Activated gamma-delta T cell treated with anti-CD3 and anti-CD28 coated beads, Interleukin-2, amount 50 U/mL, for 16 hours (primary cell): ENCODE data around the gene CIB4.

Experiments
- DNase-seq: peaks from one replicate; pipeline ENCODE4 v3.0.0-alpha.2; 2020; ENCODE audit warnings: low read depth

The CIB4 gene

DNA sequence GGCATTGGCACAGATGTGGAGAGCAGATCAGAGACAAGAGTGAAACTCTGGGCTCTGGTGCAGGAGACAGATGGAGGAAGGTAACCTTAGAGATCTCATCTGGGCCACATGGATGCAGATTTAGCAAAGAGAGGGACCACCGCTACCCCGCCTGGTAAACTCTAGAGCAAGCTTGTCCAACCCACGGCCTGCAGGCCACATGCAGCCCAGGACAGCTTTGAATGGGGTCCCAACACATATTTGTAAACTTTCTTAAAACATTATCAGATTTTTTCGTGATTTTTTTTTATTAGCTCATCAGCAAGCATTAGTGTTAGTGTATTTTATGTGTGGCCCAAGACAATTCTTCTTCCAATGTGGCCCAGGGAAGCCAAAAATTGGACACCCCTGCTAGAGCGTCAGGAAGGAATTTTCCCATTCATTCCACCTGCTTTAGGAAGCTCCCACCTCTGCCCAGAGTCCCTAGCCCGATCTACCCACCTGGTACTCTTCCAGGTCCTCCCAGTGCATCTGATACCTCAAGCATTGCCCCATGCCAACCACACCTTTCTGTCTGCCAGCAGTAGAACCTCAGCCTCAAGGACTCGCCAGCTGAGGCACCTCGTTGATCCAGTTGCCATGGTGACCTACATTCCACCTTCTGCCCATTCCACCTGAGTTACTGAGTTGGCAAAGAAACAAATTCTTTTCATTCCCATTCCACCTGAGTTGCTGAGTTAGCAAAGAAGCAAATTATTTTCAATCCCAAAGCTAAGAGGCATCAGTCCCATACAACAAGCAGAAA is at the start of gene CIB4:
TSS of gene CIB4 (minus strand) at position 586 of the 784 bp plus-strand sequence. CDS start at position 534, 52 bp downstream.
- DNase-seq, result no peak

DNA sequence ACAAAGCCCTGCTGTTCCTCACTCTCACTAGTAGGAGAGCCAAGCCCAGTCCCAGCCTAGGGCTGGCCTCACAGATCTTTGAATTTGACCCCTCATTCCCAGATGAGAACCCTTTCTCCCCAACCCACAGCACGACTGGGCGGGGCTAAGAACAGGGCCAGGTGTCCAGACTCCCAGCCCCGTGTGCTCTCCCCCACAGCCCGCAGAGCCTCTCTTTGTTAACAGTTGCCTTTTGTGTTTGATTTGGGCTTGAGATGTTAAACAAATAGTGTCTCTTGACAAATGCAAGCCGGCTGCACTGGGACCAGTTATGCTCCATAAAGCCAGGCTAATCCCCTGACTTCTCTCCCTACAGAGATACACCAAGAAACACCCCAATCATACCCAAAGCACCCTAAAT is 46.6 kb upstream of the CIB4 start:
- no peak for DNase-seq

DNA sequence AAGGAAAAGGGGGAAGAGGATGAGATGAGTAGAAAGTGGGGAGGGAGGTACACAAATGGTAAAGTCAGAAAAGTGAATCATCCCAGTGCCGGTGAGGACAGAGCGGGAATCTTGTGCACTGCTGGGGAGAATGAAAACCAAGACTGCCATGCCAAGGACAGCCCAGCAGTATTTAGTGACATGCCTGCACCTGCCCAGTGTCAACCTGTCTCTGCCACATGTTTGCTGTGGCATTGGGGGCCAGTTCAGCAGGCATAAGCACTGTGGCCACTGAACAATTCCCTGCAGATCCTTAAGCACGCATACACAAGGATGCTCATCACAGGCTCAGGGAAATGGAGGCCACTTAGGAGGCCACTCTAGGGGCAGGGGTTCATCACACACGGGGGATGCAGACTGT is 46.2 kb upstream of the CIB4 start:
- DNase-seq, result no peak

DNA sequence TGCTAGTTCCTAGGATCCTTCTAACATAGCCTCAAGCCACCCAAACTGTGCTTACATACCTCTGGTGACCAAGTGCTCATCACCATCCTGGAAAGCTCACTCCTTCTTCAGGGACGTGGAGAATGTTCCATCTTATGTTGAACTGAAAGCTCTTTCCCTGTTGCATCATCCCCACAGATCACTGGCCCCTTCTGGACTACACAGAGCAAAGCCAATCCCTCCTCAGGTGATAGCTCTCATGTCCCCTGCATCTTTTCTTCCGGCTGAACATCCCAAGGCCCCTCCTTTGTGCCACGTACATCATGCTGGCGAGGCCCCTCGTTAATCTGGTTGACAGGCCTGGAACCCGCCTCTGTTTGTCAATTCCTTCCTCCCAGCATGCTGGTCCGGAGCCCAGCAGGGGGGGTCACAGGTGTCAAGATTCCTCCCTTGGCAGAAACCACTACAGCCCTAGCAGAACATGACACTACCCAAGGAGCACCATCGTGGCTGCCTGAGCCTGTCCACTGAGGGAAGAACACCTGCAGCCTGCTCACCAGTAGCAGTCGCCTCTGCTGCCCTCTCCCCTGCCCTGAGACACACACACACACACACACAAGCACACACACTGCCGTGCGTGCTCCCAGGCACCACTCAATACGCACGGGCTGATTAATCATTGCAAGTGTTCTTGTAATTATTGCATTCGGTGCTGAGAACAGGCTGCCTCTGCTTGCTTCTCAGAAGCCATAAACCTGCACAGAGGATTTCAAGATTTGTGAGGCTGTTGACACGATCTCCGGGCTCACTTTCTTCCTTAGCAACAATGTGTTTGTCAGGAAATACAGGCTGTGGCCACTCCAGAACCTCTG is 45.0 kb upstream of the CIB4 start:
- no peak for DNase-seq

DNA sequence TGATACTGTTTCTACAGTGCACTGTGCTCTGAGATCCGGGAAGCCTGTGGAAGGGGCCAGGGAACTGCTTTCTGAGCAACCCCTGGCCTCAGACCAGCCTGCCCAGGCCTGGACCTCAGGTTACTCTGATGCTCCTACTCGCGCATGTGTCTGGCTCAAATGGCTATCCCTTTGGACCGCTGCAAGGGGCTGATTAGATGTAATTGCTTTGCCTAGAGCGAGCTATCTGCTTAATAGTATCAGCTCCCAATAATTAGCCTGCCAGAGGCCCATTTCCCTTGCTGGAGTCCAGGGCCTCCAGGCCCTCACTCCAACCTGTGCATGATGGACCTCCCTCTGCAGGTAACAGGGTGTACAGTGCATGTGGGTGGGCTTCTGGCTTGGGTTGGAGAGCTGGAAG is 44.2 kb upstream of the CIB4 start:
- DNase-seq, result no peak

DNA sequence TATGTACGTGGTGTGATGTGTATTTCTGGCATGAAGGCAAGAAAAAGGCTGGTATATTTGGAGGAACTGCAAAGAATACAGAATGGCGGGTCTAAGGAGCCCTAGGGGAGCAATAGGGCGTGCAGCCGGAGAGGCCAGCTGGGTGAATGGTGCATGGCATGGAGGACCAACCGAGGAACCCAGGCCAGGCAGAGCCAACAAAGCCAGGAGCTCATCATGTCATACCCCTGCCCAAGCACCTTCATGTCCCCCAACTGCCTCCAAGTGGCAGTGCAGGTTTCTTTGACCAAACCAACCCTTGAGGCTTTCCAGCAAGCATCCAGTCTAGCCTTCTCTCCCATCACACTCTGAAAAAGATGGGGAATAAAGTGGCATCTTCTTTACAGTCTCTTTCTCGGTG is 42.4 kb upstream of the CIB4 start:
- no peak for DNase-seq

DNA sequence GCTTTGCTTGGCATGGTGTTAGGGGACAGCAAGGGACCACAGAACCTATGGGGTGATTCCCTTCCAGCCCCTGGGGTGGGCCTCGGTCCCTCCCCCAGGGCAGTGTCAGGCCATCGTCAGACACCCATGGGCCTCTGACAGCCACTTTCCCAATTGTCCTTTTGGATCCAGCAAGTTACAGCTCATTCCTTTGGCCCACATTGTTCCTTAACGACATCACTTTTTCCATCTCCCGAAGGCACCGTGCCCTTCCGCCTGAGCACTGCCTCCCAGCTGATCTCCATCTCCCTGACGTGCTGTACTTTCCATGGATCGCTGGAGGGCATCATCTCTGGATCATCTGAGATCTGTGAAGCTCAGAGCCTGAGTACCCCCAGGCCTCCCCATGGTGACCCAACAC is 41.0 kb upstream of the CIB4 start:
- DNase-seq, result no peak

DNA sequence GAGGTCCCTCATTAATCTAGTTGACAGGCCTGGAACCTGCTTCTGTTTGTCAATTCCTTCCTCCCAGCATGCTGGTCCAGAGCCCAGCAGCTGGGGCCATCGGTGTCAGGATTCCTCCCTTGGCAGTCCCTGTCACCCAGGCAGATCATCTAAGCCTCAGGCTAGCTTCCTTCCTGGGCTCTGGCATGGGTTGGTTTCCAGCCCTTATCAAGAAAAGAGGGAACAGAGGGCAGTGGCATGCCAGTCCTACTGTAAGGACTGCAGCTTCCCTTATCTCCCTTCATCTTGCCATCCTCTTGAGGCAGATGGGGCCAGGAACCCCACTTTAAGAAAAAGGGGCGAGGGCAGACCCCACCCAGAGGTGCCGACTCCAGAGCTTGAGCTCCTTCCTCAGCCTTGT is 40.5 kb upstream of the CIB4 start:
- no peak for DNase-seq

DNA sequence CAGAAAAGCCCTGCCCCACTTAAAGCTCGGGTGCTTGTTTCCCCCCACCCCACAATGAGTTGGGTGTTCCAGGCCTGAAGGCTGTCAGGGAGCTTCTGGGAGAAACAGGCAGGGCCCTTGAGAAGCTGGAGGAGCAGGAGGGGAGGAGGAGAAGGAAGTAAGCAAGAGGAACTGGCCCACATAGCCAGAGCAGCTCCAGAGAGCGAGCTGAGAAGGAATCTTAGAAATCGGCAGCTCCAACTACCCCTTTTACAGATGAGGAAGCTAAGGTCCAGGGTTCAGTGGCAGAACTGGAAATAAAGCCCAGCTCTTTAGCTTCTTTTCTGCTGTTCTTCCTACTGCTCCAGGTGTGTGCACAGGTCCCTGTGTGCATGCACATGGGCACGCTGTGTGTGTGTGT is 38.7 kb upstream of the CIB4 start:
- DNase-seq, result no peak

DNA sequence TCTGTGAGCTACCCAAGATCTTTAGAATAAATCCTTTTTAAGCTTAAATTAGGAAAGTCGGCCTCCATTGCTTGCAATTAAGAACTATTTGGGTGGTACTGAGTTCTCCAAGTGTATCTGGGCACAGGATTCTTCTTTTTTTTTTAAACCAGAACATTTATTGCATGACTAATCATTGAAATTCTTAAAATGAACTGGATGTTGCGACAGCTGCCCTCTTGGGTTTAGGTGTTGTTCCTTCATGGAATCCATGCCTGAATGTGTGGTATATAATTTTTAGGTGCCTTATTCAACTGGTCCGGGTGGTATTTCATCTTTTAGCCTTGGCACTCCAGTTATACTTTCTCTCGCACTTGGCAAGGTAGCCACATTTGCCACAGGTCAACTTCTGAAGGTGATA is 36.9 kb upstream of the CIB4 start:
- no peak for DNase-seq

DNA sequence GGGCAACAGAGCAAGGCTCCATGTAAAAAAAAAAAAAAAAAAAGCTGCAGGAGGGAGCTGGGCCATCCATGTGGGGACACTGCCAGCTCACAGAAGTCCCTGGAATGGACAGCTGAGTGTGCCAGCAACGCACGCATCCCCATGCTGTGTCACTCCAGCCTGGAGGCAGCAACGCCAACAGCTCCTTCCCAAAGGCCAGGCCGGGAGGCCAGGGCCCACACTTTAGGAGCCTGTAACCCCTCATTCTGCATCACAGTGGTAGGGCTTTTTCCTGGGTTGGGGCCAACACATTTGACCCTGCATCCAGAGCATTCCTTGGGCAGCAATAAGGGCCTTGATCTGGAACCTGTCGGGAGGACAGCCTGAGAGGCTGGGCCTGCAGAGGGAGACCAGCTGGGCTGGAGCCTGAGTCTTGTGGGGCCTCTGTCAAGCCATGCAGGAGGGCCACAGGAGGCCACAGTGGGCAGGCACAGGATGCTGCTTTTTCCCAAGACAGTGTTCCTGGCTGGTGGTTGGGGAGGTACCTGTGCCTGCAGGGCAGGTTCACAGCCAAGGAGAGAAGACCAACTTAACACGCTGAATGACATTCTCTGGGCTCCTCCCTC is 34.6 kb upstream of the CIB4 start:
- no peak for DNase-seq

DNA sequence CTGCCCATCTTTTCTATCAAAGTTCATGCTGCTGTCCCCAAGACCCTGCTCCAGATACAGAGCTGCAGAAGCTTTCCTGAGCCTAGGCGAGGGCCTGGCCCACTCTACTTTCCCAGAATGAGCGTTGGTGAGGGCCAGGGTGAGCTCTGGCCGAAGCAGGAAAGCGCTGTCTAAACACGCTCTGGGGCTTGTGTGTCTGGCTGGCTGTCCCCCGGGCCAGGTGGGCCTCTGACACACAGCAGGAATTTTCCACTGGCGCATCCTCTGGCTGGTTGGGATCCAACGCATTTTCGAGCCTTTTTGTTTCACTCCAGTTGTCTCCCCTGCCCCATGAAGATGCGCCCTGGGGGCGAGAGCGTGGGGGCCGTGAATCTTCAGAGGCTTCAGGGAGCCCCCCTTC is 33.6 kb upstream of the CIB4 start:
- DNase-seq, result no peak

DNA sequence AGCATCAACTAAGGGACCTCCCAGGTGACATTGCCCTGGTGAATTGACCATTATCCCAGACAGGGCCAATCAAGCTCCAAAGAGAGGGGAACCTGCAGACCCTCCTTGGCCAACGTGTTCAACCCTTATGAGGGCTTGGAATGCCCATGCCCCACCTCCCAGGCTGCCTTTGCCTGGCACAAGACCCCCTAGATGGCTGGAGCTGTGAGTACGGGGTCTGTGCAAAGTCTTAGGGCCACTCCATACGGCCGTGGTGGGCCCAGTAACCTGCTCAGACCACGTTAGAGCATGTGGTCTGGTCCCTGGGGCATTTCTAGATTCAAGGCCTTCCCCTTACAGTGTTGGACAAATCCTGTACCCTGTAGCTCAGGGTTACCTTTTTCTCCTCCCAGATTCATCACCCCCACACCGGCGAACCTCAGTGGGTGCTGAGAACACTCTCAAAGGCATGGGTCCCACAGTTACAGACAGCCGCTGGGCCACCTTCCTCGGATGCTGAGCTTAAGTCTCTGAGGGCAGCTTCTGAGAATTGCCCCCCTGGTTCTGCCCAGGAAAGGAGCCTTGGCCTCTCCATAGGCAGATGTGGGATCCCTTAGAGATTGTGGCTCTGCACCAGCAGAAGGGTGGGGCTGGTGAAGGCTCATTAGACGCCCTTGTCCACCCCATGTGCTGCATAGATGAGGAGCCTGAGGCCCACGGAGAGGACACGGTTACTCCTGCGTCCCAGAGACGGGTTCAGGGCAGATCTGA is 33.0 kb upstream of the CIB4 start:
- no peak for DNase-seq

DNA sequence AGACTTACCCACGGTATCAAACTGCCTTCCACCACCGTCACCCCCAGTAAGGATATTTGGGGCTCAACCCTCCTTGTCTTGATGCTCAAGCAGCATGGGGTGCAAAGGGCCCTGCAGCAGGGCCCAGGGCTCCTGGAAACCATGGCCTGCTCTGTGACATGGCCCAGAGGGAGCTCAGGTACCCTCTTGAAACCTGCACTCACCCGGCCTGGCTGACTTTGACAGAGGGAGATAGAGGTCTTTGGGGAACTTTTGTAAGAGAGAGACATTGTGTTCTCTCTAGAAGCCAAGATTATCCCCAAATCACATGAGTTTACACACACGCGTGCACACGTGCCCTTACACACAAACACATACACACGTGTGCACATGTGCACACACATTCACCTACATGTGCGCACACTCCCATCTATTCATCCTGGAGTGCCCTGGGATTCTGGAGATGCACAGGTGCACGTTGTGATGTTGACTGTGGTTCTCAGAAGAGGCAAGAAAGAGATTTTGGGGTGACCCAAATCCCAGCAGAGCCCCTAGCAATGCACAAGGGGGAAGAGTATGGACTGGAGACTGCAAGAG is 31.7 kb upstream of the CIB4 start:
- no peak for DNase-seq

DNA sequence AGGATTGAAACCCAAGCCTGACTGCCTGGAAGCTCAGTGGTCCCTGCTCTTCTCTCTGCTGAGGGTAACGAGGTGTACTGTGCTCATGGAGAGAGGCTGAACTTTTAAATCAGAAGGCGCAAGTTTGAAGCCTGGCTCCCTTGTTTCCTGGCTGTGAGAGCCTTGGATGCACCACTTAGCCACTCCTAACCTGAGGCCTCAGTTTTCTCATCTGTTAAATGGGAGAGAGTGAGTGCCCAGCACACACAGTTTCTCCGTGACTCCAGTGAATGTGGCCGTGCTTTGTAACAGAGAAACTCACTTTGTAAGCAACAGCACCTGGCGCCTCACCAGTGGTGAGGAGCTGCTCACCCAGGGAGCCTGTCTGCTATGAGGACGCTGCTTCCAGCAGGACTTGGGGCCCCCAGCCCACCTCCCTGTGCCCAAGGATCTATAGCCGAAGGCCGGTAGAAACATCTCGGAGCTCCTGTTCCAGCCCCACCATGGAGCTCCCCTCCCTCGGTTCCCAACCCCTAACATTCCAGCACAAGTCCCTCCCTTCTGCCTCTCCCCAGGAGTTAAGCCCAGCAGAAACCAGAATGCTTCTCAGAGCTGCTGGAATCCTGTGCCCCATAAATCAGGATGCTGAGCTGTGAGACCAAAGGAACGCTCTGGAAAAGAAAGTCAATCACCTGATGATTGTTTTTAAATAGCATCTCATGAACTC is 31.1 kb upstream of the CIB4 start:
- no peak for DNase-seq

DNA sequence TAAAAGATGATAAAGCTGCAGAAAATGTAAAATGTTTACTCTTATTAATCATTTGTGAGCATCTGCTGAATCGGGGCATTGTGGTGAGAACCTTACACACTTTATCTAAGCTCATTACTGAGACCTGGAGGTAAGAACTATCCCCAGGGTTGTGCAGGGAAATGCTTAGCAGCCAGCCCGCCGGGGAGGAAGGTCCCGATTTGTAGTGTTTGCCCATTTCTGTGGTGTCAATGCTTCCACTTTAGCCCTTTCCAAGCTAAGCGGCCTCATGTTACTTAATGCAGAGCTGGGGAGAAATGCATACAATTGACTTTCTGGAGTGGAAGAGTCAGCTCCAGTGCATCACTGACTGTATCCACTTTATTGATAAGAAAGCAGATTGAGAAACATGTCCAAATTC is 30.5 kb upstream of the CIB4 start:
- no peak for DNase-seq

DNA sequence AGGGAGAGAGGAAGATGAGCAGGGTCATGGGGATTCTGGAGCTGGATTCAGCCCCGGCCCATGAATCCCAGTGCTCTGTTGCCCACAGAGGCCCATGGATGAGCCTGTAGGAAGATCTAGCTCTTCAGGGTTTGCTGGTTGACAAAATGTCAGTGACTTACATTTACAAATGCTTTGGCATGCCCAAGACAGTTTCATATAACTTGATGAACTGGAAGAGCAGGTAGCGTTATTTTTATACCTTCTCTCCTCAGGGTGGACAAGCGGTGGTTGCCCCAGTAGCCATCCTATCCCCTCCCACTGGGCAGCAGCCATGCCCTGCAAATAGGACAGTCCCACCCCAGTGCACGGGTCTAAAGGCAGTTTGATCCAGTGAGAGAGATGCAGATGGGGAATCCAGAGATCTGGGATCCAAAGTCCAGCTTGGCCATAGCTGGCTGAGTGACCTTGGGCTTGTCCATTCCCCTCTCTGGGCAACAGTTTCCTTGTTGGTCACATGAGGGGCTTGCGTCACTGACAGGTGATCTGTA is 29.8 kb upstream of the CIB4 start:
- no peak for DNase-seq

DNA sequence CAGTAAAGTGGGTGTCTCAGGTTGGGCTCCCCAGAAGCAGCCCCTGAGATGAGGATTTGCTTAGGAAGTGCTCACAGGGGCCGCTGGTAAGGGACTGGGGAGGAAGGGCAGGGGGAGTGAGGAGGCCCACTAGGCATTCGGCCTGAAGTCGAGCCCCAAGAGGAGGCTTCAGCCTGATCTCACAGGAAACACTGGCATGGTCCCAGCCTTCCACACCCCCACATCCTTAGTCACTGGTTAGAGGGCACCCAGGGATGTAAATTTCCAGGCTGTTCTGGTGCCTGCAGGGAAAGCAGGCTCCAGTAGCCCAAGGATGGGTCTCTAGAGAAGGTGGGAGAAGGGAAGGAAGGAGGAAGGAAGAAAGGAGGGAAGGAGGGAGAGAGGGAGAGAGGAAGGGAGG is 29.0 kb upstream of the CIB4 start:
- DNase-seq, result no peak

DNA sequence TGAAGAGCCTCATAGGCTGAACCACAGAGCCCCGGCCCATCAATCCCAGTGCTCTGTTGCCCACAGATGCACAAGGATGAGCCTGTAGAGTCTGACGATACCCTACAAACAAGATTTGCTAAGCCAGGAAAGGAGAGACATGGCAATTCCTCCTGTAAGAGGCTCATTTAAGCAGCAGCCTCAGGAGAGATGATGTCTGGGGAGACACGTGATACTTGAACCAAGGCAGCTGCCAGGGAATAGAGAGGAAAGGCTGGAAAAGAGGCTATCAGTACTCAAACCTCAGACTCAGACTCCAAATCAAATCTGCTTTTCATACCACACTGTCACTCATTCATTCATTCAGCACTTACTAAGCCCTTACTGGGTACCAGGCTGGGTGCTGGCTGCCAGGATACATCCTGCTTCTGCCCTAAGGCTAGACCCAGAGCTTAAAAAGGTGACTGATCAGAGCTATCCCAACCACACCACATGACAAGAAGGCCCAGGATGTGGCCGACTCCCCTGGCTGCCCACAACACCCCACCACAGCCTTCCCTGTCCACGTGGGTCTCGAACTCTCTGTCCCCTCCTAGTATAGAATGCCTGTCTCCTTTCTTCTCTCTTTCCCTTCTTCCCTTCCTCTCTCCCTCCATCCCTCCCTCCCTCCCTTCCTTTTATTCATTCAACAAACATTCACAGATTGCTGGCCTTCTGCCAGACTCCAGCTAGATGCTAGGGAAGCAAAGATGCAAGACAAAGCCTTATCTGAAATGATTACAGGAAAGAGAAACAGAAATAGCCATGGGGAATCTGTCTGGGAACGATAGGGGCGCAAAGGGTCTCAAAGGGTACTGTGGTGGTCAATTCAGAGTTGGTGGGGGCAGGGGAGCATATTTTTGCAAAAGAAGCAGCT is 27.9 kb upstream of the CIB4 start:
- no peak for DNase-seq

DNA sequence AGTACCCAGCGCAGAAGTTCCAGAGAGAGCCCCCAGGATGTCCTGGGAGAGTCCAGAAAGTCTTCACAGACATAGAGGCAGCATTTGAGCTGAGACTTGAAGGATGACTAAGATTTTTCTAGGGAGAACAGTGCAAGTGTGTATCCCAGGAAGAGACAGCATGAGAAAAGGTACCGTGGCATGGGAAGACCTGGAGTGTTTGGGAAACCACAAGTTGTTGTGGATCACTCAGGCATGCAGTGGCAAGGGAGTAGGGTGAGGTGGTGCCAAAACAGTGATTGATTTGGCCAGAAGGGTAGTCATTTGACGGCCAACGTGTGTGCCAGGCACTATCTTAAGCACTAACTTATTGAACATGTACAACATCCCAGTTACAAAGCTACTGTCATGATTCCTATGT is 26.9 kb upstream of the CIB4 start:
- no peak for DNase-seq
